Naive B cell (primary cell): ENCODE data around the gene PAFAH2. TPM values are rescaled to one million over a fixed set of nuclear protein-coding genes. Genes with fewer than 3 reads are reported as not detected.
A peak's percentile ranks its signal among the peaks of the same experiment; 100 is the strongest.

ENCODE experiments used
- ATAC-seq, 2 donors: fragments of 150-1000 bp; cut with Tn5 transposase; 2 replicates each; pipeline ENCODE4 v1.10.0; 2021; ENCODE audit warnings: low read depth in 2 of 2, mild to moderate bottlenecking in 2 of 2, moderate library complexity in 2 of 2
- DNase-seq: peaks from one replicate; pipeline ENCODE4 v3.0.0; 2022
- H3K27ac Mint-ChIP-seq, 6 donors: one replicate each; pipeline ENCODE4 v1.8.0; 2020 to 2022; ENCODE audit warnings: mild to moderate bottlenecking in 6 of 6, mixed read lengths in 6 of 6, moderate library complexity in 5 of 6, inconsistent platforms in 2 of 6
- H3K27me3 Mint-ChIP-seq, 3 donors: one replicate each; pipeline ENCODE4 v1.8.0; 2021 to 2022; ENCODE audit warnings: mixed read lengths in 3 of 3, mild to moderate bottlenecking in 1 of 3
- H3K36me3 Mint-ChIP-seq, 2 donors: one replicate each; pipeline ENCODE4 v1.8.0; 2020 to 2022; ENCODE audit warnings: mixed read lengths in 2 of 2, inconsistent platforms in 1 of 2, mild to moderate bottlenecking in 1 of 2
- H3K4me1 Mint-ChIP-seq, 3 donors: one replicate each; pipeline ENCODE4 v1.8.0; 2020 to 2022; ENCODE audit warnings: mixed read lengths in 3 of 3, inconsistent platforms in 1 of 3, mild to moderate bottlenecking in 1 of 3, moderate library complexity in 1 of 3
- H3K4me3 Mint-ChIP-seq, 8 donors: one replicate each; pipeline ENCODE4 v1.8.0; 2020 to 2022; ENCODE audit warnings: mild to moderate bottlenecking in 8 of 8, mixed read lengths in 8 of 8, moderate library complexity in 8 of 8, inconsistent platforms in 2 of 8
- H3K9me3 Mint-ChIP-seq, 7 donors: one replicate each; pipeline ENCODE4 v1.8.0; 2020 to 2022; ENCODE audit warnings: mixed read lengths in 7 of 7, mild to moderate bottlenecking in 5 of 7, inconsistent platforms in 2 of 7, moderate library complexity in 1 of 7
- polyA plus RNA-seq, 6 donors: library from polyadenylated mRNA; unstranded; fragments of 300-500 nt; fragmentation: Illumina TruSeq; gene quantifications; one replicate each; pipeline ENCODE4 v1.2.3, GENCODE V29; 2021; ENCODE audit warnings: low read depth in 6 of 6

The PAFAH2 gene
- polyA plus RNA-seq, 6 donors from 2014 or later: 4.0 to 9.2 (median 7.7) TPM

- ATAC-seq (no peak), DNase-seq (no peak)
- H3K27me3 Mint-ChIP-seq: peaks cover 8 to 52% (median 21%) of the 10 kb centered on the region in 3 donors
- peaks cover 7 to 21% (median 13%) of the 10 kb centered on the region in 3 donors for H3K4me1 Mint-ChIP-seq
- no peak overlapping the region for H3K27ac Mint-ChIP-seq
- H3K4me3 Mint-ChIP-seq: peak overlapping the region in 5 of 8 donors; percentile 29 to 97 (median 95)
- H3K9me3 Mint-ChIP-seq: no peaks in the 10 kb centered on the region
- no peaks in the 10 kb centered on the region for H3K36me3 Mint-ChIP-seq
Observed at GRCh38 chr1:26036756-26037281, 39.0 kb upstream of the PAFAH2 start.

- H3K4me1 Mint-ChIP-seq: peaks cover 7 to 21% (median 13%) of the 10 kb centered on the region in 3 donors
- ATAC-seq (peak; percentile 61 to 64), DNase-seq (peak; percentile 75)
- no peaks in the 10 kb centered on the region for H3K9me3 Mint-ChIP-seq
- H3K27ac Mint-ChIP-seq: peak overlapping the region in 5 of 6 donors; percentile 33 to 98 (median 60)
- H3K36me3 Mint-ChIP-seq: no peaks in the 10 kb centered on the region
- peak overlapping the region; percentile 95 to 98 (median 96) for H3K4me3 Mint-ChIP-seq
- H3K27me3 Mint-ChIP-seq: peaks cover 12 to 51% (median 14%) of the 10 kb centered on the region in 3 donors
Observed at GRCh38 chr1:26035959-26036755, 38.3 kb upstream of the PAFAH2 start.

GRCh38 chr1:26035203-26035958 lies 37.5 kb upstream of the PAFAH2 start:
- ATAC-seq: peak; percentile 95 to 96
- Mint-ChIP-seq H3K9me3 (no peaks in the 10 kb centered on the region), H3K27me3 (peaks cover 17 to 57% (median 18%) of the 10 kb centered on the region in 3 donors)

GRCh38 chr1:26034504-26035202 lies 36.8 kb upstream of the PAFAH2 start:
- Mint-ChIP-seq H3K4me1 (peaks cover 7 to 21% (median 13%) of the 10 kb centered on the region in 3 donors), H3K36me3 (no peaks in the 10 kb centered on the region), H3K27me3 (peaks cover 17 to 59% (median 26%) of the 10 kb centered on the region in 3 donors), H3K4me3 (peak overlapping the region; percentile 95 to 98 (median 96)), H3K27ac (no peak overlapping the region), H3K9me3 (no peaks in the 10 kb centered on the region)
- no peak for DNase-seq
- no peak for ATAC-seq

More at GRCh38 chr1:26035203-26035958, 37.5 kb upstream of the PAFAH2 start:
- Mint-ChIP-seq H3K4me1 (peaks cover 7 to 21% (median 13%) of the 10 kb centered on the region in 3 donors), H3K27ac (peak overlapping the region; percentile 60 to 98 (median 88)), H3K36me3 (no peaks in the 10 kb centered on the region), H3K4me3 (peak overlapping the region; percentile 95 to 98 (median 96))
- peak; percentile 91 for DNase-seq

GRCh38 chr1:26032656-26033357 lies 34.9 kb upstream of the PAFAH2 start:
- Mint-ChIP-seq H3K4me3 (peak overlapping the region in 3 of 8 donors; percentile 45 to 96 (median 60)), H3K27ac (no peak overlapping the region), H3K4me1 (peaks cover 7 to 21% (median 13%) of the 10 kb centered on the region in 3 donors), H3K36me3 (no peaks in the 10 kb centered on the region), H3K27me3 (peaks cover 17 to 53% (median 34%) of the 10 kb centered on the region in 3 donors), H3K9me3 (no peaks in the 10 kb centered on the region)
- DNase-seq: no peak
- ATAC-seq: no peak

- peak overlapping the region in 1 of 6 donors; percentile 37 for H3K27ac Mint-ChIP-seq
- ATAC-seq (no peak), DNase-seq (no peak)
- H3K27me3 Mint-ChIP-seq: peaks cover 17 to 52% (median 34%) of the 10 kb centered on the region in 3 donors
- no peaks in the 10 kb centered on the region for H3K9me3 Mint-ChIP-seq
- peak overlapping the region in 1 of 8 donors; percentile 96 for H3K4me3 Mint-ChIP-seq
- no peaks in the 10 kb centered on the region for H3K36me3 Mint-ChIP-seq
- peaks cover 7 to 21% (median 13%) of the 10 kb centered on the region in 3 donors for H3K4me1 Mint-ChIP-seq
Observed at GRCh38 chr1:26031611-26032220, 33.9 kb upstream of the PAFAH2 start.

GRCh38 chr1:26031196-26031595 lies 33.3 kb upstream of the PAFAH2 start:
- H3K27me3 Mint-ChIP-seq: peaks cover 17 to 47% (median 34%) of the 10 kb centered on the region in 3 donors
- DNase-seq (no peak), ATAC-seq (no peak)
- H3K4me3 Mint-ChIP-seq: no peak overlapping the region
- H3K36me3 Mint-ChIP-seq: no peaks in the 10 kb centered on the region
- H3K27ac Mint-ChIP-seq: no peak overlapping the region
- peaks cover 7 to 20% (median 13%) of the 10 kb centered on the region in 3 donors for H3K4me1 Mint-ChIP-seq
- H3K9me3 Mint-ChIP-seq: no peaks in the 10 kb centered on the region

GRCh38 chr1:26029864-26030481 lies 32.1 kb upstream of the PAFAH2 start:
- no peak overlapping the region for H3K4me3 Mint-ChIP-seq
- peaks cover 17 to 43% (median 34%) of the 10 kb centered on the region in 3 donors for H3K27me3 Mint-ChIP-seq
- H3K9me3 Mint-ChIP-seq: no peaks in the 10 kb centered on the region
- H3K4me1 Mint-ChIP-seq: peaks cover 7 to 11% (median 7%) of the 10 kb centered on the region in 3 donors
- H3K27ac Mint-ChIP-seq: peak overlapping the region in 2 of 6 donors; percentile 53 to 73
- ATAC-seq (no peak), DNase-seq (no peak)
- H3K36me3 Mint-ChIP-seq: no peaks in the 10 kb centered on the region

GRCh38 chr1:26029054-26029863 lies 31.4 kb upstream of the PAFAH2 start:
- H3K4me1 Mint-ChIP-seq: peaks cover under 1 to 4% (median under 1%) of the 10 kb centered on the region in 3 donors
- peaks cover 15 to 36% (median 34%) of the 10 kb centered on the region in 3 donors for H3K27me3 Mint-ChIP-seq
- H3K4me3 Mint-ChIP-seq: peak overlapping the region in 1 of 8 donors; percentile 60
- no peaks in the 10 kb centered on the region for H3K9me3 Mint-ChIP-seq
- DNase-seq (no peak), ATAC-seq (no peak)
- H3K36me3 Mint-ChIP-seq: no peaks in the 10 kb centered on the region
- H3K27ac Mint-ChIP-seq: peak overlapping the region in 3 of 6 donors; percentile 43 to 73 (median 53)

GRCh38 chr1:26028490-26028980 lies 30.7 kb upstream of the PAFAH2 start:
- no peak for DNase-seq
- Mint-ChIP-seq H3K27ac (no peak overlapping the region), H3K9me3 (no peaks in the 10 kb centered on the region), H3K4me1 (no peaks in the 10 kb centered on the region), H3K36me3 (no peaks in the 10 kb centered on the region), H3K27me3 (peaks cover 10 to 34% (median 29%) of the 10 kb centered on the region in 3 donors), H3K4me3 (no peak overlapping the region)
- no peak for ATAC-seq
